Activated naive CD8-positive, alpha-beta T cell treated with anti-CD3 and anti-CD28 coated beads, Interleukin-2, amount 50 U/mL, for 24 hours (primary cell): ENCODE results near the gene COPB1.
A peak's percentile ranks its signal among the peaks of the same experiment; 100 is the strongest.

Experiments used
- ATAC-seq: fragments of 150-1000 bp; cut with Tn5 transposase; one replicate; pipeline ENCODE4 v1.10.0; 2021
- DNase-seq: peaks from one replicate; pipeline ENCODE4 v3.0.0; 2021
- H3K27ac Mint-ChIP-seq: one replicate; pipeline ENCODE4 v1.8.0; 2021; ENCODE audit warnings: mild to moderate bottlenecking, mixed read lengths
- H3K27me3 Mint-ChIP-seq: one replicate; pipeline ENCODE4 v1.8.0; 2021; ENCODE audit warnings: mixed read lengths
- H3K36me3 Mint-ChIP-seq: one replicate; pipeline ENCODE4 v1.8.0; 2021; ENCODE audit warnings: low read depth, mixed read lengths
- H3K4me1 Mint-ChIP-seq: one replicate; pipeline ENCODE4 v1.8.0; 2021; ENCODE audit warnings: mixed read lengths
- H3K4me3 Mint-ChIP-seq: one replicate; pipeline ENCODE4 v1.8.0; 2021; ENCODE audit warnings: mild to moderate bottlenecking, moderate library complexity, mixed read lengths
- H3K9me3 Mint-ChIP-seq: one replicate; pipeline ENCODE4 v1.8.0; 2021; ENCODE audit warnings: mixed read lengths

COPB1 gene

DNA sequence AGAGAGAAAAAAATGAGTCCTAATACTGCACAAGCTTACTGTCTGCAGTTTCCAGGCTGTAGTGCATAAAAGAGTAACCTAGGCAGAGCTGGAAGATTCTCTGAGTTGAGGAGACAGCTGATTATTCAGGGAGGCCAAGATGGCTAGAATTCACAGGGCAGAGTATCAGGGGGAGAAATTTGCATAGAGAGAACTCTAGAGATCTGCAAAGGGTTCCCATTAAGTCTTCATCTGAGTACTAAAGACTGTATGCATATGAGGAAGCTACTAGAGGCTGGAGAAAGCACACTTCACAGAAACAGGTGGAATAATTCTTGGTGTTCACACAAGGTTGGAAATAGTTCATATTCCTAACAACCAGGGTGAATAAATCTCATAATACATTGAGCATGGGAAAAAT, 74.0 kb downstream of the COPB1 start:
- peaks cover 2% of the 10 kb centered on the region for H3K4me1 Mint-ChIP-seq

DNA sequence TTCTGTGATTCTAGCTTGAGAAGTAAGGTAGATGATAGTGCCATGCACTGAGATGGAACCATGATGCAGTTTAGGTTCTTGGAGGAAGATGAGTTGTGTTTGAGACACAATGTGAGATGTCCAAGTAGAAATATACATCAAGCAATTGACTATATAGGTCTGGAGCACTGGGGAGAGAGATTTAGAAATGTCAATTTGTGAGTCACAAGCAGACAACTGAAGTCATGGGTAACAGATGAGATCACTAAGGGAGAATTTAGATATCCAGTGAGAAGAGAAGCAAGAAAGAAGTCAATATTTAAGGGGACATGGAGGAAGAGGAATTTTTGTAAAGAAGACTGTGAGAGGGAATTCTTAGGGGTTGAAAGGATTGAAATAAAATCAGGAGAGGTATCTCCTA, 75.5 kb downstream of the COPB1 start:
- H3K4me1 Mint-ChIP-seq = no peaks in the 10 kb centered on the region
- no peak overlapping the region for H3K27ac Mint-ChIP-seq
- DNase-seq (no peak), ATAC-seq (peak; percentile 92)
- H3K36me3 Mint-ChIP-seq = no peaks in the 10 kb centered on the region
- no peak overlapping the region for H3K4me3 Mint-ChIP-seq
- no peaks in the 10 kb centered on the region for H3K9me3 Mint-ChIP-seq
- H3K27me3 Mint-ChIP-seq = no peaks in the 10 kb centered on the region

More for the DNA sequence above, 74.0 kb downstream of the COPB1 start:
- no peak for ATAC-seq
- H3K9me3 Mint-ChIP-seq = peaks cover 6% of the 10 kb centered on the region
- no peak overlapping the region for H3K27ac Mint-ChIP-seq
- DNase-seq = no peak
- H3K36me3 Mint-ChIP-seq = no peaks in the 10 kb centered on the region
- H3K4me3 Mint-ChIP-seq = no peak overlapping the region
- H3K27me3 Mint-ChIP-seq = no peaks in the 10 kb centered on the region

GRCh38 chr11:14423633-14424032, 76.0 kb downstream of the COPB1 start:
- no peak overlapping the region for H3K27ac Mint-ChIP-seq
- peaks cover 2% of the 10 kb centered on the region for H3K4me1 Mint-ChIP-seq
- H3K4me3 Mint-ChIP-seq = no peak overlapping the region
- no peaks in the 10 kb centered on the region for H3K36me3 Mint-ChIP-seq
- H3K9me3 Mint-ChIP-seq = no peaks in the 10 kb centered on the region
- DNase-seq (no peak), ATAC-seq (no peak)
- no peaks in the 10 kb centered on the region for H3K27me3 Mint-ChIP-seq

DNA sequence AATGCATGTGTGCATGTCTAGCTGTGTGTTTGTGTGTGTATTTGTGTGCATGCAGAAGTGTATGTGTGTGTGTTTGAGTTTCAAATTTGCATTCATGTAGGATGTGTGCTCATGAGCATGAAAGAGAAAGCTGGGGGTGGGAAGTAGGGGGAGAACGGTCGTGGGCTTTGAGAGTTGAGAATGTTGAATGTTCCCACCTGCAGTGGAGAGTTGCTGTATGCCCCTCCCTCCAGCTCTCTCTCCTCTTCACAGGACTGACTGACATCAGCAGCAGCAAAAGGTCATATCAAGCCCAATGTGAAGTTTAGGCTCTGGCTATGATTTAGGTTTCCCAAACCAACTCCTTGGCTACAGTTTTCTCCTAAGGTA, 76.8 kb downstream of the COPB1 start:
- Mint-ChIP-seq H3K4me3 (no peak overlapping the region), H3K27me3 (no peaks in the 10 kb centered on the region), H3K9me3 (no peaks in the 10 kb centered on the region), H3K27ac (no peak overlapping the region), H3K4me1 (peaks cover 4% of the 10 kb centered on the region), H3K36me3 (no peaks in the 10 kb centered on the region)
- DNase-seq (no peak), ATAC-seq (peak; percentile 76)

DNA sequence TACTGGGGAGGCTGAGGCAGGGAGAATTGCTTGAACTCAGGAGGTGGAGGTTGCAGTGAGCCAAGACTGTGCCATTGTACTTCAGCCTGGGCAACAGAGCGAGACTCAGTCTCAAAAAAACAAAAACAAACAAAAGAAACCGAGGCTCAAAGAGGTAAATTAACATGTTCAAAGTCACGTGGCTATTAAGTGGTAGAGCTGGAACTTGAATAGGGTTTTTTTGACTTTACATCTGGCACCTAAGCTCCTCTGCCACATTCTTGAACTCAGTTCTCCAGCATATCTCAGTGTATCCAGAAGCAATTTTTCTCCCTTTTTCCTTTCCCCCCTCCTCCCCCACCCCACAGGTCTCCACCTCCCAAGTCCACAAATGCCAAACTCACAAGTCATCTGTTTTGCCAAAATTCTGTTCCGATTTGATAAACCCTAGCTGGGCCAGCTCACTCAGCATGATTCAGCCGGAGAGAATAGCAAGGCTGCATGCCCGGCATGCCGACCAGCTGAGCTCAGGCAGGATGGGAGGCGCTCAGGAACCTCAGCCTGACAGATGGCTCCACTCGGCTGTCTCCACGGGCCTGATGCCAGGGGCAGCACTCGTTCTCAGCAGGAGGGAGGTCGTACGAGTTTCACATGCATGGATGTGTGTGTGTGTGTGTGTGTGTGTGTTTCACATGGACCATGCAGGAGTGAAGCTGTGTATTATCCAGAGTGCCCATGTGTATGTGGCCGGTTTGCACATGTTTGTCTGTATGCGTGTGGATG, 77.4 kb downstream of the COPB1 start:
- Mint-ChIP-seq H3K4me1 (peaks cover 10% of the 10 kb centered on the region), H3K27ac (no peak overlapping the region), H3K4me3 (no peak overlapping the region), H3K27me3 (no peaks in the 10 kb centered on the region), H3K9me3 (no peaks in the 10 kb centered on the region), H3K36me3 (no peaks in the 10 kb centered on the region)
- ATAC-seq = no peak
- DNase-seq = no peak

DNA sequence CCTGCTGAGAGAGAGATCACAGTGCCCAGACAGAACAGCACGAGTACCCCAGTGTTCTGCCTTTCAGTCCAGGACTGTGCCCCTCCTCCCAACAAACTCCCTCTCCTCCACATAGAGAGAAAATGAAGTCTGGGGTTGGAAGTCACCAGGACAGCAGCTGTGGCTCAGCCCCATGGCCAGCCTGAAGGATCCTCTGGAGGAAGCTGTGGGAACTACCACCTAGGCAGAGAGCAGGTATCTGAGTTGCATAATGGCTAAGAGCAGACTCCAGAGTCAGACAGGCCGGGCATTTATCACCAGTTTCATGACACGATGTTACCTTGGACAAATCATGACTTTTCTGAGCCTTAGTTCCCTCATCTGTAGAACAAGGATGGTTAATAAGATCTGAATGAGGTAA, 79.4 kb downstream of the COPB1 start:
- no peak overlapping the region for H3K27ac Mint-ChIP-seq
- no peaks in the 10 kb centered on the region for H3K36me3 Mint-ChIP-seq
- H3K4me3 Mint-ChIP-seq = no peak overlapping the region

DNA sequence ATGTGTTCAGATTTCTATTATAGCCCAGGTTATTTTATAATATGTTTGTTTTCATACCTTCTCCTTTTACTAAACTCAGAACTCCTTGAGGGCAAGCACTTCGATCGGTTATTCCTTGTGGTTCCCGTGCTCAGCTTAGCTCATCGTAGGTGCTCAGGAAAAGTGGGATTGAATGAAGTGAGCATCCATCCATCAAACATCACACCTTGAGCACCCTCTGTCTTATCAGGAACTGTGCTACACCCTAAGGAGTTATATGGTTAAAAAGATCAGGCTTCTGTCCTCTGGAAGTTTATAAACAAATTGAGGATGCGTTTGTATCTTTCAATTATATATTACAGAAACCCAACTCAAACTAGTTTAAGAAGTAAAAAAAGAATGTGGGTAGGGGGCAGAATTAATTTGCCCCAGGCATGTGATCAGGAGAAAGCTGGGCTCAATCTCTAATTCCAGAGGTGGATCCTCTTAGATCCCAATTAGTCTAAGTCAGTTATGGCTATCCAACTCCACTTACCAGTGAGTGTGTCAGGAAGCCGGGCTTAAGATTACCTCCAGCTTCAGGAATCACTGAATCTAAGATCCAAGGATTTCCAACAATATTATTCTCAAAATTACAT, 80.7 kb downstream of the COPB1 start:
- ATAC-seq (no peak), DNase-seq (no peak)
- Mint-ChIP-seq H3K4me3 (no peak overlapping the region), H3K27me3 (no peaks in the 10 kb centered on the region), H3K27ac (no peak overlapping the region), H3K36me3 (no peaks in the 10 kb centered on the region), H3K9me3 (no peaks in the 10 kb centered on the region), H3K4me1 (peaks cover 41% of the 10 kb centered on the region)

More for the DNA sequence above, 79.4 kb downstream of the COPB1 start:
- DNase-seq (no peak), ATAC-seq (no peak)
- Mint-ChIP-seq H3K9me3 (no peaks in the 10 kb centered on the region), H3K27me3 (no peaks in the 10 kb centered on the region), H3K4me1 (peaks cover 29% of the 10 kb centered on the region)

GRCh38 chr11:14417617-14418374, 81.8 kb downstream of the COPB1 start:
- DNase-seq (no peak), ATAC-seq (no peak)
- no peaks in the 10 kb centered on the region for H3K27me3 Mint-ChIP-seq
- H3K4me1 Mint-ChIP-seq = peaks cover 52% of the 10 kb centered on the region
- no peaks in the 10 kb centered on the region for H3K9me3 Mint-ChIP-seq
- H3K27ac Mint-ChIP-seq = no peak overlapping the region
- H3K4me3 Mint-ChIP-seq = no peak overlapping the region
- H3K36me3 Mint-ChIP-seq = no peaks in the 10 kb centered on the region

DNA sequence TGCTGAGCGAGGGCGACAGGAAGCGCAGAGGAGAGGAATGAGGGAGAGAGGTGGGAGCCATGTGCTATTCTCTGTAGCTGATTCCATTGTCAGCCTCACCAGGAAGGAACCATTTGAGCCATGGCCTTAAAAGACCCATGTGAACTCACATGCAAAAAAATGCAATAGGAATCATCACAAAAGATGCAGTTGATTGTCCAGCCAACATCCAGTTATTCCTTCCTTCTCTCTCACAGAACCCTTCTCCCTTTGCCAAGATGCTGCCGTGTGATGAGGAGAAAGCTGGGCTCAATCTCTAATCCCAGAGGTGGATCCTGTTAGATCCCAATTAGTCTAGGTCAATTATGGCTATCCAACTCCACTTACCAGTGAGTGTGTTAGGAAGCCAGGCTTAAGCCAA, 82.4 kb downstream of the COPB1 start:
- H3K4me3 Mint-ChIP-seq = no peak overlapping the region
- H3K27me3 Mint-ChIP-seq = no peaks in the 10 kb centered on the region
- DNase-seq (no peak), ATAC-seq (no peak)
- H3K27ac Mint-ChIP-seq = peak overlapping the region; percentile 8
- no peaks in the 10 kb centered on the region for H3K36me3 Mint-ChIP-seq
- no peaks in the 10 kb centered on the region for H3K9me3 Mint-ChIP-seq
- H3K4me1 Mint-ChIP-seq = peaks cover 57% of the 10 kb centered on the region

DNA sequence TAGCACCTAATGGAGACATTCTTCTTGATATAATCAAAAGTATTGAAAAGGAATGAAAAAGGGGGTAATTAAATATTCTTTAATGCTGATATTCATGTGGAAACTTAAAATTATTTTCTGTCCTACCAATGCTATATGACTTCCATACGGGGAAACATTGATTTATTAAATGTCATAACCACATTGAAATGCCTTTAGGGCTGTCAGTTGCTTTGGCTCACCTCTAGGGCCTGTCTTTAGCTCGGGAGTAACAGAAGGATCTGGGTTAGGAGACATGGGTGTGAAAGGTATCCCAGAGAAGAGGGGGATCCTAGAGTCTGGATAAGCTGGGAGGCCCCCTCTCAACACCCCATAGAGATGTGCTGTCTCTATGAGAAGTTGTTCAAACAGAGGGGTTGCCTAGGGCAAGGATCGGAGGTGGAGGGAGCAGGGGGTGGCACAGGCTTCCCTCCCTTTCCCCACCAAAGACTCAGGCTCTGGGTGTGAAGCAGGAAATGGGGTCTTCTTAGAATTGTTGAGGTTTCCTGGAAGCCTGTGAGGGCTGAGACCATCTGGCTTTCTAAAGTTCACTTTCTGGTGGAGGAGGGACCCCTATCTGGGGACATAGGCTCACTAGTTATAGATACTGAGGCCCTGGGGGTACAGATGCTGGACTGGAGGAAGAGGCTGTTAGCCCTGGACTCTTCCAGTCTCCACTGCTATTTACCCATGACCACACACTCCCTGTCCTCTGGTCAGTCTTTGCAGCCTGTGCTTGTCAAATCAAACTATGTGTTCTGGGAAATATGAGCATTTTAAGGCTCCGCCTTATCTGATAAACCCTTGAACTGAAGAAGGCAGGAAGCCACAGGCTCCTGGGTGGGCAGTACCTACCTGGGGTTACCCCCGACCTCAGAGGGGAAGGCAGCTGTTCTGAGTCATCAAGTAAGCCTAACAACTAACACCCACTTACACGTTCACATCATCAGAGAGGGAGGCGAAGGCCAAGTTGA, 84.8 kb downstream of the COPB1 start:
- Mint-ChIP-seq H3K4me3 (peak overlapping the region; percentile 68), H3K27me3 (no peaks in the 10 kb centered on the region), H3K9me3 (no peaks in the 10 kb centered on the region), H3K36me3 (no peaks in the 10 kb centered on the region), H3K27ac (peak overlapping the region; percentile 93), H3K4me1 (peaks cover 69% of the 10 kb centered on the region)
- peak; percentile 75 for DNase-seq
- ATAC-seq = peak; percentile 97

GRCh38 chr11:14413307-14414069, 86.1 kb downstream of the COPB1 start:
- H3K4me3 Mint-ChIP-seq = peak overlapping the region; percentile 32
- peaks cover 69% of the 10 kb centered on the region for H3K4me1 Mint-ChIP-seq
- DNase-seq (peak; percentile 43), ATAC-seq (no peak)
- H3K36me3 Mint-ChIP-seq = no peaks in the 10 kb centered on the region
- no peaks in the 10 kb centered on the region for H3K27me3 Mint-ChIP-seq
- H3K27ac Mint-ChIP-seq = peak overlapping the region; percentile 78
- H3K9me3 Mint-ChIP-seq = no peaks in the 10 kb centered on the region

GRCh38 chr11:14411818-14412217, 87.8 kb downstream of the COPB1 start:
- peaks cover 57% of the 10 kb centered on the region for H3K4me1 Mint-ChIP-seq
- no peaks in the 10 kb centered on the region for H3K9me3 Mint-ChIP-seq
- H3K36me3 Mint-ChIP-seq = no peaks in the 10 kb centered on the region
- H3K27me3 Mint-ChIP-seq = no peaks in the 10 kb centered on the region
- H3K4me3 Mint-ChIP-seq = no peak overlapping the region
- ATAC-seq (no peak), DNase-seq (no peak)
- no peak overlapping the region for H3K27ac Mint-ChIP-seq

- Mint-ChIP-seq H3K27ac (no peak overlapping the region), H3K4me1 (peaks cover 39% of the 10 kb centered on the region), H3K4me3 (no peak overlapping the region), H3K9me3 (no peaks in the 10 kb centered on the region), H3K36me3 (no peaks in the 10 kb centered on the region), H3K27me3 (no peaks in the 10 kb centered on the region)
- no peak for DNase-seq
- ATAC-seq = no peak
Measured at GRCh38 chr11:14409891-14410290, 89.7 kb downstream of the COPB1 start.
